A549 (cell line): Measurements from ENCODE around the gene DUSP2. TPM values are rescaled to one million over a fixed set of nuclear protein-coding genes. Genes with fewer than 3 reads are reported as not detected.

ENCODE experiments used
- ATAC-seq, 2 experiments: fragments of 200-7000 bp in 1 of 2; fragments of >200 bp in 1 of 2; cut with Nextera tagmentation in 1 of 2; cut with Tn5 transposase in 1 of 2; 3 replicates each; pipeline versions ENCODE4 v1.8.0 to v1.9.1; 2018 to 2020; ENCODE audit warnings: mild to moderate bottlenecking in 1 of 2, moderate library complexity in 1 of 2
- CTCF ChIA-PET: fragments of 300-600 bp; sonication (Branson Sonifier 250); formaldehyde crosslinking; extraction: SDS; loops from one replicate; lab custom pipeline; 2021; ENCODE audit warnings: antibody characterized with exemption, inconsistent platforms; lab: Yijun Ruan, JAX
- POLR2A ChIA-PET: fragments of 350-600 bp; formaldehyde crosslinking; extraction: SDS; loops from one replicate; lab custom pipeline; 2021; ENCODE audit warnings: antibody characterized with exemption, inconsistent platforms; lab: Yijun Ruan, JAX
- DNase-seq, 2 experiments: peaks; one replicate each; pipeline versions ENCODE4 v3.0.0 to v3.0.0-alpha.2; 2011 to 2016; ENCODE audit warnings: low read depth in 1 of 2, low spot score in 1 of 2
- FAIRE-seq: peaks from 2 replicates; lab custom pipeline; 2011; peaks lifted over from hg19 to GRCh38; lab: Jason Lieb, UNC
- H3K27ac ChIP-seq, 2 experiments: fragments of >200 bp; sonication (Bioruptor Twin); formaldehyde crosslinking; 3 replicates each; pipeline ENCODE4 v1.5.1; 2016 to 2017
- H3K4me1 ChIP-seq: fragments of >200 bp; sonication (Bioruptor Twin); formaldehyde crosslinking; 3 replicates; pipeline ENCODE4 v1.6.1; 2016
- H3K4me2 ChIP-seq: fragments of >200 bp; sonication (Bioruptor Twin); formaldehyde crosslinking; 3 replicates; pipeline ENCODE4 v1.6.1; 2016
- H3K4me3 ChIP-seq: fragments of >200 bp; sonication (Bioruptor Twin); formaldehyde crosslinking; 3 replicates; pipeline ENCODE4 v1.5.1; 2016
- H3K9me3 ChIP-seq: fragments of >200 bp; sonication (Bioruptor Twin); formaldehyde crosslinking; 3 replicates; pipeline ENCODE4 v1.6.1; 2016
- BHLHE40 ChIP-seq: IDR thresholded peaks from 2 replicates; pipeline ENCODE4 v1.6.1; 2012; ENCODE audit warnings: low read depth, low read length, inconsistent platforms
- CBX2 ChIP-seq: fragments of 200-600 bp; sonication (generic); IDR thresholded peaks from 2 replicates; pipeline ENCODE4 v1.6.1; 2016; ENCODE audit warnings: low read depth, mild to moderate bottlenecking, borderline replicate concordance
- CHD4 ChIP-seq: fragments of 200-600 bp; sonication (generic); IDR thresholded peaks from 2 replicates; pipeline ENCODE4 v1.6.1; 2016; ENCODE audit warnings: antibody characterized with exemption, mild to moderate bottlenecking, borderline replicate concordance
- E2F6 ChIP-seq: IDR thresholded peaks from 2 replicates; pipeline ENCODE4 v1.6.1; 2012; ENCODE audit warnings: low read depth, borderline replicate concordance
- EHF ChIP-seq: fragments of 250-450 bp; sonication (Bioruptor Pico); IDR thresholded peaks from 2 replicates; pipeline ENCODE4 v1.5.0; 2020; ENCODE audit warnings: mild to moderate bottlenecking
- EHMT2 ChIP-seq: fragments of 200-600 bp; sonication (generic); IDR thresholded peaks from 2 replicates; pipeline ENCODE4 v1.6.1; 2016; ENCODE audit warnings: antibody characterized with exemption, low read depth, mild to moderate bottlenecking, moderate library complexity
- ESRRA ChIP-seq: fragments of 150-350 bp; IDR thresholded peaks from 2 replicates; pipeline ENCODE4 v1.6.1; 2014; ENCODE audit warnings: mild to moderate bottlenecking, low read length, borderline replicate concordance
- FOSB ChIP-seq: fragments of 250-450 bp; sonication (Bioruptor Pico); IDR thresholded peaks from 2 replicates; pipeline ENCODE4 v1.5.0; 2020; ENCODE audit warnings: mild to moderate bottlenecking, moderate library complexity
- FOSL2 ChIP-seq, 2 experiments: fragments of 450-650 bp in 1 of 2; fragments of >200 bp in 1 of 2; sonication (Bioruptor Twin) in 1 of 2; formaldehyde crosslinking; IDR thresholded peaks; 2 replicates each; pipeline versions ENCODE4 v1.5.0 to v1.6.1; 2016 to 2020; ENCODE audit warnings: mild to moderate bottlenecking in 1 of 2, moderate library complexity in 1 of 2
- GATA3 ChIP-seq: IDR thresholded peaks from 2 replicates; pipeline ENCODE4 v1.6.1; 2012; ENCODE audit warnings: borderline replicate concordance
- HDAC2 ChIP-seq: fragments of 200-600 bp; sonication (generic); IDR thresholded peaks from 2 replicates; pipeline ENCODE4 v1.6.1; 2016
- HOXA7 ChIP-seq: fragments of 250-450 bp; sonication (Bioruptor Pico); IDR thresholded peaks from 2 replicates; pipeline ENCODE4 v1.5.0; 2020; ENCODE audit warnings: mild to moderate bottlenecking, moderate library complexity
- JUNB ChIP-seq: fragments of >200 bp; sonication (Bioruptor Twin); formaldehyde crosslinking; IDR thresholded peaks from 2 replicates; pipeline ENCODE4 v1.6.1; 2016
- MAZ ChIP-seq: fragments of 150-350 bp; IDR thresholded peaks from 2 replicates; pipeline ENCODE4 v1.6.1; 2014; ENCODE audit warnings: antibody characterized with exemption, low read depth, low read length, borderline replicate concordance
- MYC ChIP-seq: IDR thresholded peaks from 2 replicates; pipeline ENCODE4 v1.6.1; 2012; ENCODE audit warnings: mild to moderate bottlenecking, inconsistent platforms, low read length, improper control_type of control experiment, borderline replicate concordance
- NFE2L2 ChIP-seq: fragments of 150-350 bp; conservative IDR thresholded peaks from 2 replicates; pipeline ENCODE4 v1.6.1; 2014; ENCODE audit warnings: low read length
- NPAS2 ChIP-seq: fragments of 250-450 bp; sonication (Bioruptor Pico); IDR thresholded peaks from 2 replicates; pipeline ENCODE4 v1.8.0; 2022; ENCODE audit warnings: mild to moderate bottlenecking, moderate library complexity, borderline replicate concordance
- PBX3 ChIP-seq: IDR thresholded peaks from 2 replicates; pipeline ENCODE4 v1.6.1; 2012
- PHF8 ChIP-seq: fragments of 200-600 bp; sonication (generic); IDR thresholded peaks from 2 replicates; pipeline ENCODE4 v1.6.1; 2016; ENCODE audit warnings: low read depth, mild to moderate bottlenecking, antibody characterized with exemption, moderate library complexity, borderline replicate concordance
- RAD21 ChIP-seq, 2 experiments: fragments of >200 bp in 1 of 2; sonication (Bioruptor Twin) in 1 of 2; formaldehyde crosslinking in 1 of 2; IDR thresholded peaks in 1 of 2; conservative IDR thresholded peaks in 1 of 2; 2 replicates in 1 of 2; 3 replicates in 1 of 2; pipeline ENCODE4 v1.6.1; 2012 to 2018; ENCODE audit warnings: inconsistent platforms in 1 of 2
- RARB ChIP-seq: fragments of 250-450 bp; sonication (Bioruptor Pico); IDR thresholded peaks from 2 replicates; pipeline ENCODE4 v1.8.0; 2021; ENCODE audit warnings: mild to moderate bottlenecking, moderate library complexity
- RCOR1 ChIP-seq: fragments of 150-350 bp; IDR thresholded peaks from 2 replicates; pipeline ENCODE4 v1.6.1; 2014; ENCODE audit warnings: antibody characterized with exemption, low read length, low read depth
- RNF2 ChIP-seq: fragments of 200-600 bp; sonication (generic); IDR thresholded peaks from 2 replicates; pipeline ENCODE4 v1.6.1; 2016; ENCODE audit warnings: low read depth, mild to moderate bottlenecking, antibody characterized with exemption, moderate library complexity, borderline replicate concordance
- SREBF2 ChIP-seq: fragments of 450-650 bp; IDR thresholded peaks from 2 replicates; pipeline ENCODE4 v1.6.1; 2014; ENCODE audit warnings: mild to moderate bottlenecking, moderate library complexity
- TFCP2L1 ChIP-seq: fragments of 250-450 bp; sonication (Bioruptor Pico); IDR thresholded peaks from 2 replicates; pipeline ENCODE4 v1.5.0; 2021; ENCODE audit warnings: mild to moderate bottlenecking
- TP53 ChIP-seq: fragments of 250-450 bp; sonication (Bioruptor Pico); IDR thresholded peaks from 2 replicates; pipeline ENCODE4 v1.5.0; 2021; ENCODE audit warnings: mild to moderate bottlenecking, moderate library complexity
- ZNF302 ChIP-seq: fragments of 250-450 bp; sonication (Bioruptor Pico); IDR thresholded peaks from 2 replicates; pipeline ENCODE4 v1.9.0; 2021; ENCODE audit warnings: inconsistent platforms, mild to moderate bottlenecking, moderate library complexity
- ZSCAN20 ChIP-seq: fragments of 250-450 bp; sonication (Bioruptor Pico); IDR thresholded peaks from 2 replicates; pipeline ENCODE4 v1.8.0; 2022; ENCODE audit warnings: mild to moderate bottlenecking, moderate library complexity
- WGBS: methylation state at CpG from one replicate; pipeline ENCODE4 v1.1.6; 2017; ENCODE audit errors: missing lambda C conversion rate; 5-methylcytosine and 5-hydroxymethylcytosine counted together
- polyA plus RNA-seq, 4 experiments: library from polyadenylated mRNA; depleted of rRNA in 3 of 4; stranded (reverse); fragments of >200 nt; fragmentation: RNase III in 1 of 4; extraction: RNeasy Plus Mini Kit Qiagen cat#74134 plus additional on column Dnase treatment in 1 of 4; gene quantifications; 2 replicates in 3 of 4; 3 replicates in 1 of 4; pipeline ENCODE4 v1.2.3, GENCODE V29; 2011 to 2017

DUSP2 gene
- polyA plus RNA-seq, 2 of the 4 experiments (the other 2 are of a cell fraction): 0.26 to 0.27 TPM

GRCh38 chr2:96159084-96159830 is 14.0 kb upstream of the DUSP2 start:
- Histone ChIP-seq H3K4me2 (no peak overlapping the region), H3K4me3 (no peak overlapping the region), H3K27ac (no peak overlapping the region), H3K9me3 (no peaks in the 10 kb centered on the region), H3K4me1 (no peaks in the 10 kb centered on the region)
- ATAC-seq: no peak
- WGBS: 52% methylated on average over 17 of the region's 17 CpGs
- no peak for DNase-seq
- ChIA-PET CTCF (interaction anchor here (1.2 to 5.3 kb wide), 4 partner anchors 14 to 137 kb away, joined by 3 to 27 read pairs (median 6); partner anchors contain the start of gene DUSP2), POLR2A (no interaction called here)
- no peak for TF ChIP-seq E2F6
- TF ChIP-seq EHF: no peak
- TF ChIP-seq ZSCAN20: no peak
- TF ChIP-seq TP53: no peak
- TF ChIP-seq MAZ: no peak
- TF ChIP-seq SREBF2: no peak
- TF ChIP-seq TFCP2L1 (CRISPR knock-in tag): no peak
- no peak for TF ChIP-seq PHF8
- TF ChIP-seq NFE2L2: no peak
- no peak for TF ChIP-seq RNF2
- TF ChIP-seq FOSB (CRISPR knock-in tag): no peak
- no peak for TF ChIP-seq NPAS2 (CRISPR knock-in tag)
- no peak for TF ChIP-seq MYC
- no peak for FAIRE-seq

- CTCF ChIA-PET: interaction anchor here (1.2 to 5.3 kb wide), 4 partner anchors 13 to 136 kb away, joined by 3 to 27 read pairs (median 6); partner anchors contain the start of gene DUSP2
- TF ChIP-seq FOSL2 (IDR thresholded peaks at IDR 0.05): no peak
- TF ChIP-seq FOSL2 (CRISPR knock-in tag; IDR thresholded peaks at IDR 0.05): no peak
- TF ChIP-seq JUNB: no peak
- TF ChIP-seq HDAC2: no peak
- no peak for TF ChIP-seq HOXA7 (CRISPR knock-in tag)
- no peak for TF ChIP-seq EHMT2
- TF ChIP-seq RCOR1: no peak
- no peak for TF ChIP-seq CBX2
- TF ChIP-seq PBX3: no peak
- TF ChIP-seq CHD4: no peak
- no peak for TF ChIP-seq BHLHE40
- TF ChIP-seq FOSB (CRISPR knock-in tag): no peak
- TF ChIP-seq RARB: no peak
- no peak for TF ChIP-seq ESRRA
- TF ChIP-seq RAD21 (conservative IDR thresholded peaks at IDR 0.05 in 1 of 2, IDR thresholded peaks at IDR 0.05 in 1 of 2): no peak
- TF ChIP-seq ZNF302 (CRISPR knock-in tag): no peak
- no peak for TF ChIP-seq GATA3
- FAIRE-seq (no peak), DNase-seq (no peak), ATAC-seq (peak in 1 of 2 experiments; percentile 10; a peak in 1 of 6 replicates)
- 75% methylated on average over 12 of the region's 14 CpGs for WGBS
- Histone ChIP-seq H3K4me3 (no peak overlapping the region), H3K4me1 (no peaks in the 10 kb centered on the region), H3K9me3 (no peaks in the 10 kb centered on the region), H3K27ac (no peak overlapping the region), H3K4me2 (no peak overlapping the region)
- POLR2A ChIA-PET: no interaction called here
Measured at GRCh38 chr2:96158554-96158940, 13.3 kb upstream of the DUSP2 start.
